Measurements from ENCODE around the gene SWSAP1.
A peak's percentile ranks its signal among the peaks of the same experiment; 100 is the strongest.
"Not testable (repeated sequence)": the region's sequence is repeated elsewhere in the genome, so short reads cannot be mapped to it uniquely, and the experiment has no call there.

SWSAP1 gene

GRCh38 chr19:11379269-11379845, 4.9 kb downstream of the SWSAP1 start:
- not testable (repeated sequence) for DNase-seq

- DNase-seq = no peak
Measured at GRCh38 chr19:11379857-11380350, 5.4 kb downstream of the SWSAP1 start.

- DNase-seq = peak; percentile 92 to 98 (median 96)
Measured at GRCh38 chr19:11380653-11381537, 6.4 kb downstream of the SWSAP1 start.

- DNase-seq = peak in 2 of 5 donors; percentile 25 to 57
Measured at GRCh38 chr19:11382898-11383705, 8.6 kb downstream of the SWSAP1 start.

- DNase-seq = no peak
Measured at GRCh38 chr19:11383706-11384048, 9.2 kb downstream of the SWSAP1 start.

GRCh38 chr19:11384778-11385129, 10.3 kb downstream of the SWSAP1 start:
- DNase-seq = no peak

- no peak for DNase-seq
Measured at GRCh38 chr19:11387162-11388034, 12.9 kb downstream of the SWSAP1 start.

GRCh38 chr19:11390359-11390758, 15.9 kb downstream of the SWSAP1 start:
- DNase-seq = no peak

GRCh38 chr19:11390933-11391680, 16.6 kb downstream of the SWSAP1 start:
- DNase-seq = no peak

GRCh38 chr19:11397089-11397610, 22.7 kb downstream of the SWSAP1 start:
- no peak for DNase-seq

- DNase-seq = no peak
Measured at GRCh38 chr19:11399667-11400066, 25.2 kb downstream of the SWSAP1 start.

GRCh38 chr19:11400798-11401197, 26.3 kb downstream of the SWSAP1 start:
- no peak for DNase-seq

GRCh38 chr19:11401808-11402543, 27.5 kb downstream of the SWSAP1 start:
- DNase-seq = no peak

GRCh38 chr19:11404588-11405222, 30.2 kb downstream of the SWSAP1 start:
- no peak for DNase-seq

- DNase-seq = no peak
Measured at GRCh38 chr19:11405846-11406643, 31.6 kb downstream of the SWSAP1 start.

- DNase-seq = not testable (repeated sequence)
Measured at GRCh38 chr19:11406703-11407236, 32.3 kb downstream of the SWSAP1 start.

- DNase-seq = no peak
Measured at GRCh38 chr19:11408591-11408990, 34.1 kb downstream of the SWSAP1 start.

GRCh38 chr19:11410682-11411081, 36.2 kb downstream of the SWSAP1 start:
- no peak for DNase-seq

GRCh38 chr19:11414544-11414943, 40.1 kb downstream of the SWSAP1 start:
- no peak for DNase-seq

Measured in T-helper 1 cell (primary cell).